Osteocyte (in vitro differentiated cells): Measurements from ENCODE around the gene EDEM1. TPM values are rescaled to one million over a fixed set of nuclear protein-coding genes. Genes with fewer than 3 reads are reported as not detected.

Source experiments
- DNase-seq: peaks from one replicate; pipeline ENCODE4 v3.0.0; 2021; ENCODE audit warnings: mixed read lengths; ENCODE audit not compliant: unreplicated experiment; ENCODE audit errors: extremely low spot score
- H3K27ac Mint-ChIP-seq: one replicate; pipeline ENCODE4 v1.8.0; 2021; ENCODE audit warnings: mild to moderate bottlenecking, mixed read lengths; ENCODE audit not compliant: unreplicated experiment
- H3K27me3 Mint-ChIP-seq: one replicate; pipeline ENCODE4 v1.8.0; 2021; ENCODE audit warnings: mixed read lengths; ENCODE audit not compliant: unreplicated experiment
- H3K36me3 Mint-ChIP-seq: one replicate; pipeline ENCODE4 v1.8.0; 2021; ENCODE audit warnings: mixed read lengths; ENCODE audit not compliant: unreplicated experiment
- H3K4me1 Mint-ChIP-seq: one replicate; pipeline ENCODE4 v1.8.0; 2021; ENCODE audit warnings: mixed read lengths; ENCODE audit not compliant: unreplicated experiment
- H3K4me3 Mint-ChIP-seq: one replicate; pipeline ENCODE4 v1.8.0; 2021; ENCODE audit warnings: mild to moderate bottlenecking, moderate library complexity, mixed read lengths; ENCODE audit not compliant: unreplicated experiment
- H3K9me3 Mint-ChIP-seq: one replicate; pipeline ENCODE4 v1.8.0; 2021; ENCODE audit warnings: mixed read lengths; ENCODE audit not compliant: unreplicated experiment
- CTCF ChIP-seq: fragments of 200-600 bp; sonication (generic); IDR thresholded peaks from 2 replicates; pipeline ENCODE4 v1.5.0; 2021; ENCODE audit warnings: antibody characterized with exemption, mild to moderate bottlenecking, moderate library complexity
- total RNA-seq: library from RNA; stranded (reverse); gene quantifications from 2 replicates; pipeline ENCODE4 v1.2.1, GENCODE V29; 2021

The EDEM1 gene
- total RNA-seq, 1 donor from 2014 or later, result 45.9 TPM

GRCh38 chr3:5219216-5219615 lies 31.7 kb downstream of the EDEM1 start:
- H3K9me3 Mint-ChIP-seq, result no peaks in the 10 kb centered on the region
- no peak overlapping the region for H3K27ac Mint-ChIP-seq
- H3K36me3 Mint-ChIP-seq, result peaks cover 30% of the 10 kb centered on the region
- no peak overlapping the region for H3K4me3 Mint-ChIP-seq
- TF ChIP-seq CTCF, result no peak
- H3K4me1 Mint-ChIP-seq, result no peaks in the 10 kb centered on the region
- no peak for DNase-seq
- no peaks in the 10 kb centered on the region for H3K27me3 Mint-ChIP-seq

- no peak for TF ChIP-seq CTCF
- Mint-ChIP-seq H3K9me3 (no peaks in the 10 kb centered on the region), H3K4me1 (no peaks in the 10 kb centered on the region), H3K27ac (peak overlapping the region; percentile 35), H3K4me3 (no peak overlapping the region), H3K36me3 (peaks cover 28% of the 10 kb centered on the region), H3K27me3 (no peaks in the 10 kb centered on the region)
- no peak for DNase-seq
Observed at GRCh38 chr3:5220193-5220592, 32.7 kb downstream of the EDEM1 start.

- Mint-ChIP-seq H3K4me1 (no peaks in the 10 kb centered on the region), H3K9me3 (no peaks in the 10 kb centered on the region), H3K27ac (no peak overlapping the region), H3K27me3 (no peaks in the 10 kb centered on the region), H3K36me3 (peaks cover 23% of the 10 kb centered on the region), H3K4me3 (no peak overlapping the region)
- no peak for DNase-seq
- no peak for TF ChIP-seq CTCF
Observed at GRCh38 chr3:5220667-5221431, 33.3 kb downstream of the EDEM1 start.

GRCh38 chr3:5221701-5222100 lies 34.2 kb downstream of the EDEM1 start:
- H3K4me1 Mint-ChIP-seq, result no peaks in the 10 kb centered on the region
- TF ChIP-seq CTCF, result no peak
- DNase-seq, result no peak
- no peak overlapping the region for H3K27ac Mint-ChIP-seq
- H3K36me3 Mint-ChIP-seq, result peaks cover 19% of the 10 kb centered on the region
- no peaks in the 10 kb centered on the region for H3K9me3 Mint-ChIP-seq
- H3K27me3 Mint-ChIP-seq, result no peaks in the 10 kb centered on the region
- H3K4me3 Mint-ChIP-seq, result no peak overlapping the region

- DNase-seq, result no peak
- Mint-ChIP-seq H3K36me3 (peaks cover 13% of the 10 kb centered on the region), H3K4me3 (no peak overlapping the region), H3K9me3 (no peaks in the 10 kb centered on the region), H3K4me1 (no peaks in the 10 kb centered on the region), H3K27me3 (peaks cover 2% of the 10 kb centered on the region), H3K27ac (no peak overlapping the region)
- TF ChIP-seq CTCF, result no peak
Observed at GRCh38 chr3:5222283-5223005, 34.9 kb downstream of the EDEM1 start.
